AG08395 (cell line): ENCODE data around the gene RNF220.

Experiments used
- DNase-seq: peaks from one replicate; pipeline ENCODE4 v3.0.0; 2012; ENCODE audit warnings: mixed read lengths, low spot score

RNF220 gene

DNA sequence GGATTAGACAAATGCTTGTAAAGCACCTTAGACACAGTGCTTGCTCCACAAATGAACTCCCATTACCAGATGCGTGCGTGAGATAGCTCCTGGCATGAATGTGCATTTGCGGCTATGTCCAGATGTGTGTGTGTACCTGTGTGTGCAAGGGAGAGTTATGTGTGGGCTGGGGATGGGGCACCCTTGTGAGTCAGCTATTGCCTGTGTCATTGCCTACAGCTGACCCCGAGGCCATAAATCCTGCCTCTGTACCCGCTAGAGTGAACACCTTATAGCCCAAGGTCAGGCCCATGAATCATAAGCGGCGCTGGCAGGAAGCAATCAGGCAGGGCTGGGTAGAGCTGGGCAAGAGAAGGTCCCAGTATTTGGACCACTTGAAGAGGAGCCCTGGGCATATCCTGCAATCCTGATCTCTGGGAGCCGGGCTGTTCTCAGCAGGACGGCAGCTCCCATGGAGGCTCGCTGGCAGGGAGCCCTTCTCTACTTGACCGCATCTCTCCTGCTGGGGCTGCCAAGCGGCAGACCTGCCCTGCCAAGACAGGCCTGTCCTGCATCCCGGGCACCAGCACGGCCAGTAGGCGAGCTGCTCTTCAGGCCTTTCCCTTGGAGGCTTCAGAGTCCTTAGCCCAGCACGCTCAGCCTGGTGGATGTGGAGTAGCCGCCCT, 182.9 kb downstream of the RNF220 start:
- DNase-seq: no peak

GRCh38 chr1:44588551-44589210, 183.6 kb downstream of the RNF220 start:
- DNase-seq: no peak

GRCh38 chr1:44590475-44590874, 185.4 kb downstream of the RNF220 start:
- DNase-seq: no peak

- DNase-seq: no peak
These were observed 186.3 kb downstream of the RNF220 start for GRCh38 chr1:44591381-44591780.

GRCh38 chr1:44592208-44593145, 187.4 kb downstream of the RNF220 start:
- DNase-seq: no peak

GRCh38 chr1:44594353-44594752, 189.3 kb downstream of the RNF220 start:
- DNase-seq: no peak

DNA sequence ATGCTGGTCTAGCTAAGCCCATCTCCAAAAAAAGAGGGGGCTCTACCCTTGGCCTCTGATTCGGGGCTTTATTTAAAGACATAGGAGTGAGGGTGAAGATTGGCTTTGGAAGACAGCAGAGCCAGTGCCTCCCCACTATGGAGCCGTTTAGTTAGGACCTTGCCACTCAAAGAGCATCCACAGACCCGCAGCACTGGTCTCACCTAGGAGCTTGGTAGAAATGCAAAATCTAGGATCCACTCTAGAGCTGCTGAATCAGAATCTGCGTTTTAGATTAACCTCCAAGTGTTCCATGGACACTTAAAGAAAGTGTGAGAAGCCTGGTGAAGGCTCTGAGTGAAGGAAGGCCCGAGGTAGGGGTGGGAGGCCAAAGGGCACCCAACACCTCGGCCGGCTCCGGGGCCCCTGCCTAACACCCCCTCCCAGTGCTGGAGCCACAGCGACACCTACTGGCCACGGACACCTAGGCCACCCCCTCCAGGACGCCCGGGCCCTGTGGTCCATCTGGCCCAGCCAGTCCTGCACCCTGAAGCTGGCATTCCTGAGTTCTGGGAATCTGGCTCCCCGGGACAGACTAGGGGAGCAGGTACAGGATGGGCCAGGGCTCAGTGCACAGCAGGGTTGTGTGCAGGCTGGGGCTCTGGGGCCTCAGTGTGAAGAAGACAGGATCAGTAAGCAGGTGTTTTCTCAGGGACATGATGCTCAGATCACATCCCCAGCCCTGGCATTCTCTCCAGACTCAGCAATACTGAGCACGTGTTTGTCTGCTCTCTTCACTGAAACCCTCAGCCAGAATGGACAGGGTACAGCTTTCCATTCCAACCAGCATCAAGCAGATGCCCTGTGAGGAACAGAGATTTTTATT, 190.0 kb downstream of the RNF220 start:
- peak; percentile 90 for DNase-seq

- DNase-seq: no peak
These were observed 191.5 kb downstream of the RNF220 start for GRCh38 chr1:44596511-44596910.

- no peak for DNase-seq
These were observed 193.1 kb downstream of the RNF220 start for GRCh38 chr1:44598167-44598566.

- no peak for DNase-seq
These were observed 197.9 kb downstream of the RNF220 start for GRCh38 chr1:44602634-44603628.

DNA sequence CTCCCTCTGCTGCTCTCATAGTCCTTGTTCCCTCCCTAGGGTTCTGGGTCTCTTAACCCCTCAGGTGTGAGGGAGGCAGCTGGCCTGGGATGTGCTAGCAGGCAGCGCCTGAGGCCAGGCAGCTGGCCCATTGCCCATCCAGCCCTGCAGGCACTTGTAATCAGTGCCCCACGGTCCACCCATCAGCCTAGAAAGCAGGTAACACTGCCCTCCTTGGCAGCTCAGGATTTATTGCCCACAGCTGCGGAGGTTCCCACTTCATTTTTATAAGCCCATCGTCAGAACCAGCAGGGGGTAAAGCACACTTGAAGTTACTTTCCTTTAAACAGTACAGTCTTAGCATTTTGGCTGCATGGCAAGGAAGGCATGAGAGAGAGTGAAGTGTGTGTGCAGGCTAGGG, 198.7 kb downstream of the RNF220 start:
- no peak for DNase-seq

GRCh38 chr1:44604157-44604955, 199.3 kb downstream of the RNF220 start:
- no peak for DNase-seq

DNA sequence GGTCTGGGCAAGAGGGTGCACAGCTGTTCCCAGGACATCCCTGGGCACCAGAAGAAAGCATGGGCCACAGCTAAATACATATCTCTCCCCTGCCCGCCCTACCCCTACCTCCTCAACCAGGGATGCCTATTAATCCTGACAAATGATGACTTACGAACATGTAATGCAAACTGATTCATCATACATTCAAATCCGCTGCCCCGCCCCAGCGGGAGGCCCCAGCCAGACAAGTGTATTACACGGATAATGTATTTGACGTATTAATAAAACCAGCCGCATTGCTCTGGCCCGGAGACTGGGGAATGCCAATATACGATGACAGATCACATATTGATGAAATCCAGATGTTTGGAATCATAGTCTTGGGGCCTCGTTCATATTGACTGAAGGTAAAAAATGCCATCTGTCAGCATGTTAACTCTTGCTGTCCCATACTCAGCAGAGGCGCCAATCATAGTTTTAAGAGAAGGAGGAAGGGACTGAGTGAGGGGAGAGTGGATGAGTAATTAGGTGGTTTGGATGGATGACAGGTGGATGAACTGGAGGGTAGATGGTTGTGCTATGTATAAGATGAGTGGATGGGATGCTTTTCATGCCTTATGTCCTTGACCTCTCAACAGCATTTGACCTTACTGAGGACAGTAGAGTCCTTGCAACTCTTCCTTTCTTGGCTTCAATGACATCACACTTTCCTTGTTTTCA, 201.0 kb downstream of the RNF220 start:
- DNase-seq: no peak

DNA sequence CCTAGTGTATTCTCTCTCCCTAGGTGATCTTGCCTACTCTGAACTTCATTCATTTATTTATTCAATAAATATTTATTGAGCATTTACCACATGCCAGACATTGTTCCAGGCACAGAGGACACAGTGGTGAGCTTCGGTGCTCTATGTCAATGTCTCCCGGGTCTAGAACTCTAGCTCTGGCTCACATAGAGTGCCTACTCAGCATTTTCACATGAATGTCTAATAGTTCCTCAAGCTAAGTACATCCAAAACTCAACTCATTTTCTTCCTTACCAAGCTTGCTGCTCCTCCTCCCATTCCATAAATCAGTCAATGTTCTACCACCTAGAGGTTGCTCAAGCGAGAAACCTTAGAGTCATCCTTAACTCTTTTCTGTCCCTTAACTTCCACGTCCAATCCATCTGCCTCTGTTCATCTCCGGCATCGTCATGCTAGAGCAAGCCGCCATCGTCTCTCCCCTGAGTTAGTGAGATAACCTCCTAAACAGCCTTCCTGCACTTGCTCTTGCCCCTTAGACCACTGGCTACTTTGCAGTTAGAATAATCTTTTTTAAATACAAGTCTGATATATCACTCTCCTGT, 201.7 kb downstream of the RNF220 start:
- DNase-seq: no peak

DNA sequence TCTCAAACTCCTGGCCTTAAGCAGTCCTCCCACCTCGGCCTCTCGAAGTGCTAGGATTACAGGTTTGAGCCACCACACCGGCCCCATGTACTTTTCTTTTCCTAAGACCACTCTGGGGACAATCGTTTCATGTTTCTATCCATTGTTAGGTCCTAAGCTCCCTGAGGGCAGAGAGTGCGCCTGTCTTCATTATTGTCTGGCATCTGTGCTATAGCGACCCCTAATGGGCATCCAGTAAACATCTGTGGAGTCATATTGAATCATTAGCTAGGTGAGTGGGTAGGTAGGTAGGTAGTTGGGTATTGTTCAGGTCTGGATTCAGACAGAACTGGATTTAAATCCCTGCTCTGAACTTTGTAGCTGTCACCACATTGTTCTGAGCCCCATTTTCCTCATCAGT, 203.1 kb downstream of the RNF220 start:
- no peak for DNase-seq

DNA sequence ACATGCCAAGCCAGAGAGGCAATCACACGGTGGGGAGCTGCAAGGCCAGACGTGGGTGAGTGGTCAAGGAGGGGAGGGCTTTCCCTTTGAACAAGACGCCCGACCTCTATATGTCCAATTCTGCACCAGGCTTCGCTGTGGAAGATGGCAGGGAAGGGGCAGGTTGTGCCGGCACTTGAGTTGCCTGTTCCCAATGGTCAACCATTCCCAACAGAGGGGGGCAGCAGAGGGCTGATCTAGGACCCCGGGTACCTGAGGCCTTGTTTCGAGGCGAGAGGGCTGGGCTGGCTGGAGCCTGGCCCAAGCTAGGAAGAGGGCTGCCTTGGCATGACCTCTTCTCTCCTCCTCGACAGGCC, 204.3 kb downstream of the RNF220 start:
- peak; percentile 70 for DNase-seq

DNA sequence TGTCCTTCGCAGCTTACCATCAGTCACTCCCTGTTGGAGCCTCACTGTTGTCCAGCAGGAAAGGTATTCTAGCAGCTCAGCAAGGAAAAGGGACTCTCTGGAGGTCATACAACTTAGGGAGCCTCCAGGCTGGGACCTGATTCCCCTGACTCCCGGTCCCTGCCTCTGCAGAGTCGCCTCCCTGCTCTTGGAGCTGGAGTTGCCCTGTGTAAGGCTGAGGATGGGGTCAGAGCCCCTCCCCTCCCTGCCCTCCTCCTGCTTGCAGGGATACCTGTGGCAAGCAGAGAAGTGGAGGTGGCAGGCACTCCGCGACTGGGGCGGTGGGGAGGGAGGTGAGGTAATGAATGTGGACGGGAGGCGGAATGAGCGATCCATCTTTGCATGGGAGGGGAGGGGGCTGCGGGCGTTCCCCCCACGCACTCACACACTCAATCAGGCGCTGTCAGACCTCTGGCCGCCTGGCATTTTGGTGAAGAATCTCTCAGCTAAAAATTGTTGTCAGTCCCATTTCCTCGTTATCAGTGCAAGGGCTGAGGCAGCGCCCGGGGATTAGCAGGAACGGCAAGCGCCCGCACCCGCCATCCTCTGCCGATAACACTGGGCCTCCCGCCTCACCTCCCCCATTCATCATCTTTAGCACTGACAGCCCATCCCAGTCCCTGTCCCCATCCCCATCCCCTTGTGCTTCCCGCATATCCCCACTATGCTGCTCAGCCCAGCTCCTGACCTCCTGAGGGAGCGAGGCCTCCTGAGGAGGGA, 204.9 kb downstream of the RNF220 start:
- DNase-seq: no peak

- DNase-seq: no peak
These were observed 205.6 kb downstream of the RNF220 start for GRCh38 chr1:44610527-44611148.
